ENCODE results near the gene METTL16. TPM values are rescaled to one million over a fixed set of nuclear protein-coding genes. Genes with fewer than 3 reads are reported as not detected.
"Not testable (repeated sequence)": the region's sequence is repeated elsewhere in the genome, so short reads cannot be mapped to it uniquely, and the experiment has no call there.

Gene METTL16
- total RNA-seq, 2 donors from 2014 or later: 46.6 to 47.9 TPM

DNA sequence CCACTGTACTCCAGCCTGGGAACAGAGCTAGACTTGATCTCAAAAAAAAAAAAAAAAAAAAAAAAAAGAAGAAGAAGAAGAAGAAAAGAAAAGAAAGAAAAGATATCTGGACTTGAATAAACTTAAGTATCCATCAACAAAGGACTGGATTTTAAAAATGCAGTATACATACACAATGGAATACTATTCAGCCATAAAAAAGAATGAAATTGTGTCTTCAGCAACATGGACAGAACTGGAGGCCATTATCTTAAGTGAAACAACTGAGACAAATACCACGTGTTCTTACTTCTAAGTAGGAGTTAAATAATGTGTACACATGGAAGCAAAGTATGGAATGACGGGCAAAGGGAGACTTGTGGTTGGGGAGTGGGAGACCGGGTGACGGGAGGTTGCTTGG lies 70.8 kb downstream of the METTL16 start:
- no peak for DNase-seq (ENCODE audit: low spot score)
- peaks cover 0 to 9% of the 10 kb centered on the region in 2 donors for H3K36me3 ChIP-seq
- TF ChIP-seq POLR2AphosphoS5 (IDR thresholded peaks at IDR 0.05) (no peak), POLR2A (IDR thresholded peaks at IDR 0.05) (no peak)
- TF ChIP-seq, protein P1, sequence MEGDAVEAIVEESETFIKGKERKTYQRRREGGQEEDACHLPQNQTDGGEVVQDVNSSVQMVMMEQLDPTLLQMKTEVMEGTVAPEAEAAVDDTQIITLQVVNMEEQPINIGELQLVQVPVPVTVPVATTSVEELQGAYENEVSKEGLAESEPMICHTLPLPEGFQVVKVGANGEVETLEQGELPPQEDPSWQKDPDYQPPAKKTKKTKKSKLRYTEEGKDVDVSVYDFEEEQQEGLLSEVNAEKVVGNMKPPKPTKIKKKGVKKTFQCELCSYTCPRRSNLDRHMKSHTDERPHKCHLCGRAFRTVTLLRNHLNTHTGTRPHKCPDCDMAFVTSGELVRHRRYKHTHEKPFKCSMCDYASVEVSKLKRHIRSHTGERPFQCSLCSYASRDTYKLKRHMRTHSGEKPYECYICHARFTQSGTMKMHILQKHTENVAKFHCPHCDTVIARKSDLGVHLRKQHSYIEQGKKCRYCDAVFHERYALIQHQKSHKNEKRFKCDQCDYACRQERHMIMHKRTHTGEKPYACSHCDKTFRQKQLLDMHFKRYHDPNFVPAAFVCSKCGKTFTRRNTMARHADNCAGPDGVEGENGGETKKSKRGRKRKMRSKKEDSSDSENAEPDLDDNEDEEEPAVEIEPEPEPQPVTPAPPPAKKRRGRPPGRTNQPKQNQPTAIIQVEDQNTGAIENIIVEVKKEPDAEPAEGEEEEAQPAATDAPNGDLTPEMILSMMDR (IDR thresholded peaks at IDR 0.05): no peak
- WGBS: 93% methylated on average over 4 of the region's 4 CpGs
- no peaks in the 10 kb centered on the region for H3K9me3 ChIP-seq
- intact Hi-C loops (cut with DNase I): no loop called here
- H3K4me3 ChIP-seq: no peak overlapping the region
- no peaks in the 10 kb centered on the region for H3K4me1 ChIP-seq (replicated peaks)
- H3K27me3 ChIP-seq (replicated peaks; ENCODE audit: insufficient read depth): no peaks in the 10 kb centered on the region
- H3K27ac ChIP-seq: no peak overlapping the region

DNA sequence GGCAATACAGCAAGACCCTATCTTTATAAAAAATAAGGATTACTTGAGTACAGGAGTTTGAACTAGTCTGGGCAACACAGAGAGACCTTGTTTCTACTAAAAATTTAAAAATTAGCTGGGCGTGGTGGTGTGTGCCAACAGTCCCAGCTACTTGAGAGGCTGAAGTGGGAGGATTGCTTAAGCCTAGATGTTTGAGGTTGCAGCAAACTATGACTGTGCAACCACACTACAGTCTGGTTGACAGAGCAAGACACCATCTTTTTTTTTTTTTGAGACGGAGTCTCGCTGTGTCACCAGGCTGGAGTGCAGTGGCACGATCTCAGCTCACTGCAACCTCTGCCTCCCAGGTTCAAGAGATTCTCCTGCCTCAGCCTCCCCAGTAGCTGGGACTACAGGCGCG lies 71.7 kb downstream of the METTL16 start:
- H3K4me3 ChIP-seq; H3K27me3 ChIP-seq (replicated peaks; ENCODE audit: insufficient read depth); H3K27ac ChIP-seq; H3K4me1 ChIP-seq (replicated peaks); H3K9me3 ChIP-seq; DNase-seq (ENCODE audit: low spot score); intact Hi-C loops (cut with DNase I): not testable (repeated sequence)
- WGBS: 93% methylated on average over 6 of the region's 6 CpGs
- H3K36me3 ChIP-seq: peaks cover 0 to 12% of the 10 kb centered on the region in 2 donors

DNA sequence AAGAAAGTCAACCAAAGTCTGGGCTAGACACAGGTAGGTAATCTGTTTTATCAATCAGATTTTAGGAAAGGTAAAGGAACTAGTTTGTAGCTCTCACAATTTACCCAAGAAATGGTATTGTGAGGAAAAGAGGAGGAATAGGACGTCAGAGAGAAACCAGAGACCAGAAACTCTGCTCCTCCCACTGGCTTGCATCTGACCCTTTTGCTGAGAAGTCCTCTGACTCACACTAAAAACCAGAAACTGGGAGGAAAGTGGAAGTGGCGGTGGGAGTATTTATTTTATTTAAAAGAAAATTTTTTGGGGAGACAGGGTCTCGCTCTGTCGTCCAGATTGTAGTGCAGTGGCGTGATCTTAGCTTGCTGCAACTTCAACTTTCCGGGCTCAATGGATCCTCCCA lies 72.9 kb downstream of the METTL16 start:
- no peaks in the 10 kb centered on the region for H3K4me1 ChIP-seq (replicated peaks)
- no peaks in the 10 kb centered on the region for H3K9me3 ChIP-seq
- H3K27me3 ChIP-seq (replicated peaks; ENCODE audit: insufficient read depth): no peaks in the 10 kb centered on the region
- no peak overlapping the region for H3K4me3 ChIP-seq
- peaks cover 0 to 12% of the 10 kb centered on the region in 2 donors for H3K36me3 ChIP-seq
- no peak overlapping the region for H3K27ac ChIP-seq
- intact Hi-C loops (cut with DNase I): no loop called here
- 89% methylated on average over 6 of the region's 6 CpGs for WGBS
- TF ChIP-seq POLR2A (IDR thresholded peaks at IDR 0.05): no peak
- TF ChIP-seq, protein P1 (IDR thresholded peaks at IDR 0.05): no peak
- no peak for TF ChIP-seq POLR2AphosphoS5 (IDR thresholded peaks at IDR 0.05)
- DNase-seq (ENCODE audit: low spot score): no peak

DNA sequence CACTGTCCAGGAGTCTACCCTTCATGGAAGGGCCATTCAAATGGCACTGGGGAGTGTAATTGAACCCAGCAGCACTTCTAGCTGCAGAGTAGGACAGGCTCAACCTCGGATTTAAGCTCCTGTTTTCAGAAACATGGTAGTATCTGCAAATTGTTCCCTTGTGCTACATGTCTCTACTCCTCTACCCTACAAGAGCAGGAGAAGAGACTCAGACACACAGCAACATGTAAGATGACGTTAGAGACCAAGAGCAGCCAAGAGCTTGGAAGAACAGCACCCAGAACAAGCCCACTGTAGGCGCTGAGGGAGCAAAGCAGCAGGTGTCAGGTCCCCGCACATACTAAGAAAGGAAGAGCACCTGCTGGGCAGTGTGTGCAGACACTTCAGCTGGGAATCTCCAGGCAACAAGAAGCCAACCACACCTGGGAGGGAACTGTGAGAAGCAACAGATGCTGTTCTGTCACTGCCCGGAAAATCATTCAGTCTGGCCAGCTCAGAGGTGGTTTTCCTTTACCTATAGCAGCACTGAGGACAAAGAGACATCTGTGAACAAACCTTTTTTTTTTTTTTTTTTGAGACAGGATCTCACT lies 75.3 kb downstream of the METTL16 start:
- intact Hi-C loops (cut with DNase I): no loop called here
- Histone ChIP-seq H3K27ac (no peak overlapping the region), H3K9me3 (no peaks in the 10 kb centered on the region), H3K36me3 (peaks cover 0 to 12% of the 10 kb centered on the region in 2 donors), H3K4me1 (replicated peaks) (no peaks in the 10 kb centered on the region), H3K27me3 (replicated peaks; ENCODE audit: insufficient read depth) (no peaks in the 10 kb centered on the region), H3K4me3 (no peak overlapping the region)
- 83% methylated on average over 5 of the region's 5 CpGs for WGBS
- DNase-seq (ENCODE audit: low spot score): no peak
- TF ChIP-seq, protein P1 (IDR thresholded peaks at IDR 0.05): no peak
- TF ChIP-seq POLR2A (IDR thresholded peaks at IDR 0.05): no peak
- no peak for TF ChIP-seq POLR2AphosphoS5 (IDR thresholded peaks at IDR 0.05)

DNA sequence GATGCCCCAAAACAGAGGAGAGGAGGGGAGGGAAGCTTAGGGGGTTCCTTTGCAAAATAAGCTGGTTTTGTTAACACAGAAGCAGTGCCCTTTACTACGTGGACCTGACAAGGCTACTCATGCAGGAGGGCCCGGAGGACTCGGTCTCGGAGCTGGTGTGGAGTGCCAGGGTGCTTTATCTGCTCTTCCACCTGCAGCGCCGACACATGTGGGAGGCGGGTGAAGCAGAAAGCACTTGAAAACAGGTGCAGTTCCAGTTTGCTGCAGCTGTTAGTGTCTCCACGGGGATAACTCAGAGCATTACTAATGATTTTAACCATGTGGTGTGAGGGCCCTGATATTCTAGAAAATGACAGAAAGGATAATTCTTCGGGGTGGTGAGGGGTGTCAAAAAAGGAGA lies 75.8 kb downstream of the METTL16 start:
- Histone ChIP-seq H3K36me3 (peaks cover 0 to 12% of the 10 kb centered on the region in 2 donors), H3K9me3 (no peaks in the 10 kb centered on the region), H3K4me3 (no peak overlapping the region), H3K27me3 (replicated peaks; ENCODE audit: insufficient read depth) (no peaks in the 10 kb centered on the region), H3K4me1 (replicated peaks) (no peaks in the 10 kb centered on the region), H3K27ac (no peak overlapping the region)
- intact Hi-C loops (cut with DNase I): no loop called here
- 81% methylated on average over 9 of the region's 9 CpGs for WGBS
- DNase-seq (ENCODE audit: low spot score): no peak
- TF ChIP-seq, protein P1 (IDR thresholded peaks at IDR 0.05): no peak
- TF ChIP-seq POLR2AphosphoS5 (IDR thresholded peaks at IDR 0.05) (no peak), POLR2A (IDR thresholded peaks at IDR 0.05) (no peak)

Measured in prostate gland (tissue), 2 donors.